Measurements from ENCODE around the gene TRIM44. TPM values are rescaled to one million over a fixed set of nuclear protein-coding genes. Genes with fewer than 3 reads are reported as not detected.

TRIM44 gene
- total and polyA plus RNA-seq, 8 donors: 5.1 to 65.3 (median 19.1) TPM

GRCh38 chr11:35825386-35825785 is 162.8 kb downstream of the TRIM44 start:
- no peaks in the 10 kb centered on the region for H3K9me3 ChIP-seq
- H3K4me3 ChIP-seq: no peak overlapping the region
- no peaks in the 10 kb centered on the region for H3K36me3 ChIP-seq
- H3K27ac ChIP-seq: no peak overlapping the region
- 29 to 58% (median 43%) methylated on average over 1 of the region's 1 CpG for WGBS, 5 donors
- peaks cover 0 to 22% (median 13%) of the 10 kb centered on the region in 4 donors for H3K4me1 ChIP-seq
- H3K27me3 ChIP-seq: no peaks in the 10 kb centered on the region
- DNase-seq: no peak
- TF ChIP-seq POLR2A (IDR thresholded peaks at IDR 0.05) (no peak), POLR2AphosphoS5 (IDR thresholded peaks at IDR 0.05) (no peak), EP300 (IDR thresholded peaks at IDR 0.05) (no peak)
- TF ChIP-seq, protein P1, sequence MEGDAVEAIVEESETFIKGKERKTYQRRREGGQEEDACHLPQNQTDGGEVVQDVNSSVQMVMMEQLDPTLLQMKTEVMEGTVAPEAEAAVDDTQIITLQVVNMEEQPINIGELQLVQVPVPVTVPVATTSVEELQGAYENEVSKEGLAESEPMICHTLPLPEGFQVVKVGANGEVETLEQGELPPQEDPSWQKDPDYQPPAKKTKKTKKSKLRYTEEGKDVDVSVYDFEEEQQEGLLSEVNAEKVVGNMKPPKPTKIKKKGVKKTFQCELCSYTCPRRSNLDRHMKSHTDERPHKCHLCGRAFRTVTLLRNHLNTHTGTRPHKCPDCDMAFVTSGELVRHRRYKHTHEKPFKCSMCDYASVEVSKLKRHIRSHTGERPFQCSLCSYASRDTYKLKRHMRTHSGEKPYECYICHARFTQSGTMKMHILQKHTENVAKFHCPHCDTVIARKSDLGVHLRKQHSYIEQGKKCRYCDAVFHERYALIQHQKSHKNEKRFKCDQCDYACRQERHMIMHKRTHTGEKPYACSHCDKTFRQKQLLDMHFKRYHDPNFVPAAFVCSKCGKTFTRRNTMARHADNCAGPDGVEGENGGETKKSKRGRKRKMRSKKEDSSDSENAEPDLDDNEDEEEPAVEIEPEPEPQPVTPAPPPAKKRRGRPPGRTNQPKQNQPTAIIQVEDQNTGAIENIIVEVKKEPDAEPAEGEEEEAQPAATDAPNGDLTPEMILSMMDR (IDR thresholded peaks at IDR 0.05): no peak
- intact Hi-C loops (cut with DNase I; ENCODE audit: low total_unique reads): loop anchor here (10.0 kb wide), 2 partner anchors 299 to 439 kb away; no protein-coding TSS in a partner anchor

DNA sequence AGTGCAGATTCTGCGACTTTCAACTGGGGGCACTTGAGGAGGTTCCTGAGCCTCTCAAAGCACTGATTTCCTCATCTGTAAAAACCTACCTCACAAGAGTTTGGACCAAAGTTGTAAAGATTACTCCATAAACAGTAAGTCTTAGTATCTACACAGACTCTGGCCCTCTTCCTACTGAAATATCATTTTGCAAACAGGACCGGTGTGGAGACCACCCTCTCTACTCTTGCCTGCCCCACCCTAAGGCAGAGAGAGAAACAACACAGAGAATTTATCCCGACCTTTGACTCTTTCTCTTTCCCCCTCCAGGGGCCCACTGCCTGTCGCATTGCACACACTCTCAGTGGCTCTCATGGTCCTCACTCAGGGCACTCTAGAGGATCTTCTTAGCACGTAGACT is 163.4 kb downstream of the TRIM44 start:
- Histone ChIP-seq H3K27ac (no peak overlapping the region), H3K4me3 (no peak overlapping the region), H3K27me3 (no peaks in the 10 kb centered on the region), H3K9me3 (no peaks in the 10 kb centered on the region), H3K4me1 (peaks cover 0 to 22% (median 13%) of the 10 kb centered on the region in 4 donors), H3K36me3 (no peaks in the 10 kb centered on the region)
- intact Hi-C loops (cut with DNase I; ENCODE audit: low total_unique reads): loop anchor here (10.0 kb wide), 2 partner anchors 299 to 439 kb away; no protein-coding TSS in a partner anchor
- TF ChIP-seq POLR2A (IDR thresholded peaks at IDR 0.05): no peak
- no peak for TF ChIP-seq EP300 (IDR thresholded peaks at IDR 0.05)
- no peak for TF ChIP-seq POLR2AphosphoS5 (IDR thresholded peaks at IDR 0.05)
- TF ChIP-seq, protein P1 (IDR thresholded peaks at IDR 0.05): no peak
- no peak for DNase-seq
- WGBS, 5 donors: 84 to 91% (median 88%) methylated on average over 5 of the region's 5 CpGs

DNA sequence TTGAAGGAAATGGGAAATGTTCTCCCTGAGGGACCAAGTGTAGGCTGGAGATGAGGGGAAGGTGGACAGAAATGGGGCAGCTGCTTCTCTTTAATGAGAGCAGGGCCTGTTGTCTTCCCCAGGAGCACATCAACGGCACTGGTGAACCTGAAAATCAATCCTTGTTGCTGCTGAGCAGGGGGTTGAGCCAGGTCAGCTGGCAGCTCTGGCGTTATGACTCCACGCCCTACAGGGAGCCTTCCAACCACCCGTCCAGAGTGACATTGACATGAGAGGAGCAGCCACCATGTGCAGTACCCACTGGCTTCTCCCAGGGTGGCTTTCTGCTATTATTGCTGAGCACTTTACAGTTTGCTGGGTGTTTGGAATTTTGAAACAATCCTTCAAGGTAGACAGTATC is 164.4 kb downstream of the TRIM44 start:
- DNase-seq: no peak
- Histone ChIP-seq H3K27me3 (no peaks in the 10 kb centered on the region), H3K4me3 (no peak overlapping the region), H3K4me1 (peaks cover 0 to 16% (median 7%) of the 10 kb centered on the region in 4 donors), H3K9me3 (peaks cover 0 to 2% (median under 1%) of the 10 kb centered on the region in 4 donors), H3K36me3 (no peaks in the 10 kb centered on the region), H3K27ac (no peak overlapping the region)
- WGBS, 5 donors: 55 to 65% (median 60%) methylated on average over 4 of the region's 4 CpGs
- TF ChIP-seq, protein P1 (IDR thresholded peaks at IDR 0.05): no peak
- no peak for TF ChIP-seq EP300 (IDR thresholded peaks at IDR 0.05)
- no peak for TF ChIP-seq POLR2AphosphoS5 (IDR thresholded peaks at IDR 0.05)
- TF ChIP-seq POLR2A (IDR thresholded peaks at IDR 0.05): no peak
- intact Hi-C loops (cut with DNase I; ENCODE audit: low total_unique reads): loop anchor here (10.0 kb wide), 2 partner anchors 298 to 438 kb away; no protein-coding TSS in a partner anchor

DNA sequence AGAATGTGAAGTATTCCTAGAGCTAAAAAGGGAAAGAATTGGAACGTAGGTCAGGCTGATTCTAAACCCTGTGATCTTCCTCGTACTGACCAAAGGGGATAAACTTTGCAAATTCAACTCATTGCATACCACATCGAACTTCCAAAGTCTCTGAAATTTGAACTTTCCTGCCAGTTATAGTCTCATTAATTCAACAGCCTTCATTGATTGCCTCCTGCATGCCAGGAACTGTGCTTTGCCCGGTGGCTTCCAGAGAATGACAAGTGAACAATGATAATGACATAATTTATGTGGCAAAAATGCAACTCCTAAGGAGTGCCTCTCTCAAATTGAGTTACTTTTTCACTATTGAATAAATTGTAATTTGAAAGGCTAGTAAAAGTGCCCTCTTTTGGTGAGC is 173.6 kb downstream of the TRIM44 start:
- WGBS, 5 donors: 73 to 86% (median 85%) methylated on average over 4 of the region's 4 CpGs
- no peak for DNase-seq
- TF ChIP-seq EP300 (IDR thresholded peaks at IDR 0.05) (no peak), POLR2AphosphoS5 (IDR thresholded peaks at IDR 0.05) (no peak), POLR2A (IDR thresholded peaks at IDR 0.05) (no peak)
- TF ChIP-seq, protein P1 (IDR thresholded peaks at IDR 0.05): no peak
- Histone ChIP-seq H3K4me3 (no peak overlapping the region), H3K4me1 (no peaks in the 10 kb centered on the region), H3K36me3 (no peaks in the 10 kb centered on the region), H3K27ac (no peak overlapping the region), H3K27me3 (no peaks in the 10 kb centered on the region), H3K9me3 (peaks cover 0 to 14% (median 3%) of the 10 kb centered on the region in 4 donors)
- intact Hi-C loops (cut with DNase I; ENCODE audit: low total_unique reads): no loop called here
